Lower leg skin (tissue), 4 donors: ENCODE results near the gene INTS11. TPM values are rescaled to one million over a fixed set of nuclear protein-coding genes. Genes with fewer than 3 reads are reported as not detected.
A peak's percentile ranks its signal among the peaks of the same experiment; 100 is the strongest.

Experiments used
- DNase-seq, 2 donors: peaks; one replicate each; pipeline ENCODE4 v3.0.0-alpha.2; 2019; ENCODE audit warnings: low spot score in 2 of 2
- H3K4me3 ChIP-seq: fragments of 200-600 bp; sonication (generic); 2 replicates; pipeline ENCODE4 v1.5.1; 2017; ENCODE audit warnings: mild to moderate bottlenecking, low read depth; ENCODE audit not compliant: poor library complexity, severe bottlenecking
- CTCF ChIP-seq, 3 donors: fragments of 450-650 bp; IDR thresholded peaks; one replicate each; pipeline ENCODE4 v1.5.1; 2016; ENCODE audit warnings: antibody characterized with exemption in 3 of 3, mild to moderate bottlenecking in 3 of 3, moderate library complexity in 2 of 3
- POLR2A ChIP-seq, 2 donors: fragments of 450-650 bp; IDR thresholded peaks; one replicate each; pipeline ENCODE4 v1.6.1; 2016 to 2017; ENCODE audit warnings: antibody characterized with exemption in 2 of 2, mild to moderate bottlenecking in 1 of 2, moderate library complexity in 1 of 2
- WGBS, 2 donors: methylation state at CpG; one replicate each; pipeline ENCODE4 v1.1.5; 2018; 5-methylcytosine and 5-hydroxymethylcytosine counted together
- intact Hi-C: fragments of 100-400 bp; cut with DNase I; formaldehyde crosslinking; loops from one replicate; pipeline ENCODE4 v1.15.0; 2023; ENCODE audit warnings: low total_unique reads
- total RNA-seq, 4 donors: library from RNA; depleted of rRNA; stranded (reverse); fragments of >200 nt; gene quantifications; one replicate each; pipeline ENCODE4 v1.1.0, GENCODE V29; 2016

INTS11 gene
- total RNA-seq, 4 donors from 2014 or later: 101 to 185 (median 105) TPM

- no peak for DNase-seq
- H3K4me3 ChIP-seq: peak overlapping the region; percentile 45
- TF ChIP-seq CTCF (IDR thresholded peaks at IDR 0.05) (no peak), POLR2A (IDR thresholded peaks at IDR 0.05) (no peak)
- intact Hi-C loops: no loop called here
- 14 to 33% methylated on average over 19 to 26 of the region's 27 CpGs for WGBS, 2 donors
Measured at GRCh38 chr1:1306661-1307260, 17.7 kb downstream of the INTS11 start.

GRCh38 chr1:1306070-1306660 lies 18.3 kb downstream of the INTS11 start:
- TF ChIP-seq CTCF (IDR thresholded peaks at IDR 0.05): no peak
- no peak for TF ChIP-seq POLR2A (IDR thresholded peaks at IDR 0.05)
- H3K4me3 ChIP-seq: no peak overlapping the region
- WGBS, 2 donors: 11 to 18% methylated on average over 9 to 10 of the region's 11 CpGs
- no peak for DNase-seq
- intact Hi-C loops: no loop called here

GRCh38 chr1:1305300-1306069 lies 19.0 kb downstream of the INTS11 start:
- WGBS, 2 donors: 3 to 5% methylated on average over 9 of the region's 25 CpGs
- no peak overlapping the region for H3K4me3 ChIP-seq
- peak; percentile 81 to 97 for DNase-seq
- TF ChIP-seq CTCF (IDR thresholded peaks at IDR 0.05) (no peak), POLR2A (IDR thresholded peaks at IDR 0.05) (no peak)
- intact Hi-C loops: no loop called here

GRCh38 chr1:1304331-1305299 lies 19.8 kb downstream of the INTS11 start:
- no peak overlapping the region for H3K4me3 ChIP-seq
- WGBS, 2 donors: 16 to 17% methylated on average over 20 to 23 of the region's 29 CpGs
- peak; percentile 81 to 96 for DNase-seq
- TF ChIP-seq CTCF (IDR thresholded peaks at IDR 0.05): no peak
- no peak for TF ChIP-seq POLR2A (IDR thresholded peaks at IDR 0.05)
- intact Hi-C loops: no loop called here

- TF ChIP-seq POLR2A (IDR thresholded peaks at IDR 0.05): no peak
- no peak for TF ChIP-seq CTCF (IDR thresholded peaks at IDR 0.05)
- intact Hi-C loops: no loop called here
- 31 to 57% methylated on average over 5 to 13 of the region's 13 CpGs for WGBS, 2 donors
Measured at GRCh38 chr1:1303736-1304135, 20.7 kb downstream of the INTS11 start.

More at GRCh38 chr1:1303736-1304135, 20.7 kb downstream of the INTS11 start:
- DNase-seq: no peak
- H3K4me3 ChIP-seq: no peak overlapping the region
